IPS-18a (cell line): Measurements from ENCODE around the gene FOXP1.

Experiments
- H3K27ac ChIP-seq: one replicate; pipeline ENCODE4 v1.5.1; 2013; ENCODE audit warnings: low read length
- H3K27me3 ChIP-seq: one replicate; pipeline ENCODE4 v1.6.1; 2013; ENCODE audit warnings: mild to moderate bottlenecking, low read length; ENCODE audit not compliant: control insufficient read depth, insufficient read depth
- H3K36me3 ChIP-seq: one replicate; pipeline ENCODE4 v1.6.1; 2013; ENCODE audit warnings: low read depth, low read length; ENCODE audit not compliant: control insufficient read depth
- H3K4me1 ChIP-seq: one replicate; pipeline ENCODE4 v1.6.1; 2013; ENCODE audit warnings: low read depth, low read length; ENCODE audit not compliant: control insufficient read depth
- H3K4me3 ChIP-seq: one replicate; pipeline ENCODE4 v1.5.1; 2013; ENCODE audit warnings: low read length
- H3K9ac ChIP-seq: one replicate; pipeline ENCODE4 v1.6.1; 2013; ENCODE audit warnings: mild to moderate bottlenecking, low read length, moderate library complexity
- H3K9me3 ChIP-seq: one replicate; pipeline ENCODE4 v1.6.1; 2013; ENCODE audit warnings: low read depth, low read length; ENCODE audit not compliant: control insufficient read depth

FOXP1 gene

GRCh38 chr3:71523628-71524027 lies 59.9 kb downstream of the FOXP1 start:
- H3K27me3 ChIP-seq: no peaks in the 10 kb centered on the region
- no peak overlapping the region for H3K4me3 ChIP-seq
- no peak overlapping the region for H3K9ac ChIP-seq
- no peaks in the 10 kb centered on the region for H3K36me3 ChIP-seq
- peaks cover 17% of the 10 kb centered on the region for H3K4me1 ChIP-seq
- H3K27ac ChIP-seq: no peak overlapping the region
- no peaks in the 10 kb centered on the region for H3K9me3 ChIP-seq

- Histone ChIP-seq H3K27ac (no peak overlapping the region), H3K36me3 (no peaks in the 10 kb centered on the region), H3K4me3 (no peak overlapping the region), H3K9ac (no peak overlapping the region), H3K9me3 (no peaks in the 10 kb centered on the region), H3K4me1 (peaks cover 17% of the 10 kb centered on the region), H3K27me3 (no peaks in the 10 kb centered on the region)
Observed at GRCh38 chr3:71521940-71522876, 61.3 kb downstream of the FOXP1 start.

- Histone ChIP-seq H3K4me3 (no peak overlapping the region), H3K9ac (no peak overlapping the region), H3K36me3 (no peaks in the 10 kb centered on the region), H3K27me3 (no peaks in the 10 kb centered on the region), H3K9me3 (no peaks in the 10 kb centered on the region), H3K27ac (no peak overlapping the region), H3K4me1 (peaks cover 17% of the 10 kb centered on the region)
Observed at GRCh38 chr3:71521021-71521352, 62.5 kb downstream of the FOXP1 start.

- H3K27ac ChIP-seq: no peak overlapping the region
- H3K4me3 ChIP-seq: no peak overlapping the region
- H3K27me3 ChIP-seq: no peaks in the 10 kb centered on the region
- H3K9ac ChIP-seq: no peak overlapping the region
- H3K4me1 ChIP-seq: peaks cover 17% of the 10 kb centered on the region
- no peaks in the 10 kb centered on the region for H3K9me3 ChIP-seq
- no peaks in the 10 kb centered on the region for H3K36me3 ChIP-seq
Observed at GRCh38 chr3:71520161-71521020, 63.1 kb downstream of the FOXP1 start.

- Histone ChIP-seq H3K36me3 (no peaks in the 10 kb centered on the region), H3K9me3 (no peaks in the 10 kb centered on the region), H3K9ac (no peak overlapping the region), H3K27me3 (no peaks in the 10 kb centered on the region), H3K27ac (no peak overlapping the region), H3K4me1 (peaks cover 17% of the 10 kb centered on the region), H3K4me3 (no peak overlapping the region)
Observed at GRCh38 chr3:71518089-71518488, 65.4 kb downstream of the FOXP1 start.

- no peaks in the 10 kb centered on the region for H3K36me3 ChIP-seq
- no peaks in the 10 kb centered on the region for H3K27me3 ChIP-seq
- H3K27ac ChIP-seq: no peak overlapping the region
- H3K4me3 ChIP-seq: no peak overlapping the region
- H3K9ac ChIP-seq: no peak overlapping the region
- H3K4me1 ChIP-seq: peaks cover 17% of the 10 kb centered on the region
- H3K9me3 ChIP-seq: no peaks in the 10 kb centered on the region
Observed at GRCh38 chr3:71517271-71517791, 66.2 kb downstream of the FOXP1 start.

- Histone ChIP-seq H3K27ac (no peak overlapping the region), H3K9ac (no peak overlapping the region), H3K4me3 (no peak overlapping the region), H3K9me3 (no peaks in the 10 kb centered on the region), H3K4me1 (peaks cover 23% of the 10 kb centered on the region), H3K27me3 (no peaks in the 10 kb centered on the region), H3K36me3 (no peaks in the 10 kb centered on the region)
Observed at GRCh38 chr3:71515636-71516365, 67.7 kb downstream of the FOXP1 start.

GRCh38 chr3:71514621-71515020 lies 68.9 kb downstream of the FOXP1 start:
- Histone ChIP-seq H3K4me1 (peaks cover 13% of the 10 kb centered on the region), H3K4me3 (no peak overlapping the region), H3K36me3 (no peaks in the 10 kb centered on the region), H3K27me3 (no peaks in the 10 kb centered on the region), H3K27ac (no peak overlapping the region), H3K9ac (no peak overlapping the region), H3K9me3 (no peaks in the 10 kb centered on the region)

- Histone ChIP-seq H3K27me3 (no peaks in the 10 kb centered on the region), H3K4me1 (peaks cover 10% of the 10 kb centered on the region), H3K36me3 (no peaks in the 10 kb centered on the region), H3K27ac (no peak overlapping the region), H3K9me3 (no peaks in the 10 kb centered on the region), H3K9ac (no peak overlapping the region), H3K4me3 (no peak overlapping the region)
Observed at GRCh38 chr3:71513515-71513914, 70.0 kb downstream of the FOXP1 start.

GRCh38 chr3:71513081-71513480 lies 70.4 kb downstream of the FOXP1 start:
- Histone ChIP-seq H3K4me3 (no peak overlapping the region), H3K36me3 (no peaks in the 10 kb centered on the region), H3K27me3 (no peaks in the 10 kb centered on the region), H3K9ac (no peak overlapping the region), H3K9me3 (no peaks in the 10 kb centered on the region), H3K27ac (no peak overlapping the region), H3K4me1 (peaks cover 10% of the 10 kb centered on the region)

GRCh38 chr3:71512544-71512943 lies 71.0 kb downstream of the FOXP1 start:
- Histone ChIP-seq H3K4me3 (no peak overlapping the region), H3K27me3 (no peaks in the 10 kb centered on the region), H3K4me1 (peaks cover 10% of the 10 kb centered on the region), H3K36me3 (no peaks in the 10 kb centered on the region), H3K9ac (no peak overlapping the region), H3K9me3 (no peaks in the 10 kb centered on the region), H3K27ac (no peak overlapping the region)
